ENCODE measurements around the gene GDA. TPM values are rescaled to one million over a fixed set of nuclear protein-coding genes. Genes with fewer than 3 reads are reported as not detected.

The GDA gene
- polyA plus RNA-seq (2013, experiment 1 of 2) = not detected
- polyA plus RNA-seq (2013, experiment 2 of 2) = not detected

- 5% methylated on average over 68 of the region's 70 CpGs for WGBS
- no peak within 1 kb of the TSS for H2BK5ac ChIP-seq (ENCODE audit: low read depth, low read length, poor library complexity, severe bottlenecking)
- H3K23ac ChIP-seq (ENCODE audit: low read length in 2 of 2) = no peak within 1 kb of the TSS
- no peak within 1 kb of the TSS for H2BK12ac ChIP-seq (ENCODE audit: low read length in 2 of 2)
- H4K91ac ChIP-seq (ENCODE audit: low read length) = no peak within 1 kb of the TSS
- no peaks in the 10 kb centered on the region for H3K79me1 ChIP-seq (replicated peaks; ENCODE audit: low read length, poor library complexity, severe bottlenecking)
- H3K9ac ChIP-seq (ENCODE audit: low read length) = no peak within 1 kb of the TSS
- H3K18ac ChIP-seq (ENCODE audit: low read depth in 1 of 2, low read length in 2 of 2) = no peak within 1 kb of the TSS
- H3K9me3 ChIP-seq (ENCODE audit: control insufficient read depth, low read length) = no peaks in the 10 kb centered on the region
- H3K4me1 ChIP-seq (ENCODE audit: control insufficient read depth, insufficient read depth, low read depth, low read length) = peaks cover 5% of the 10 kb centered on the region
- H4K8ac ChIP-seq (ENCODE audit: low read length) = no peak within 1 kb of the TSS
- H2AK5ac ChIP-seq (ENCODE audit: low read length, severe bottlenecking) = no peak within 1 kb of the TSS
- H3K4ac ChIP-seq (ENCODE audit: low read depth in 1 of 2, low read length in 2 of 2) = no peak within 1 kb of the TSS
- no peak within 1 kb of the TSS for H2BK15ac ChIP-seq (ENCODE audit: low read depth, poor library complexity, severe bottlenecking)
- H3K4me2 ChIP-seq (ENCODE audit: low read length, poor library complexity, severe bottlenecking) = peak within 1 kb of the TSS; percentile 12
- peak within 1 kb of the TSS; percentile 61 for H2AFZ ChIP-seq (ENCODE audit: low read depth, low read length)
- H3K14ac ChIP-seq (ENCODE audit: low read length in 2 of 2) = no peak within 1 kb of the TSS
- H3K36me3 ChIP-seq (ENCODE audit: control insufficient read depth in 1 of 2, insufficient read depth in 2 of 2, low read depth in 1 of 2, low read length in 2 of 2) = no peaks in the 10 kb centered on the region
- DNase-seq = no peak
- H2BK120ac ChIP-seq (ENCODE audit: low read depth, low read length) = no peak within 1 kb of the TSS
- peaks cover 29 to 38% of the 10 kb centered on the region in 2 experiments for H3K27me3 ChIP-seq (ENCODE audit: control insufficient read depth in 1 of 2, insufficient read depth in 1 of 2, low read length in 2 of 2)
- H3K4me3 ChIP-seq (ENCODE audit: insufficient read depth in 1 of 2, low read depth in 1 of 2, low read length in 2 of 2) = peak within 1 kb of the TSS in 1 of 2 experiments; percentile 61
- no peak within 1 kb of the TSS for H3K27ac ChIP-seq (ENCODE audit: low read length, poor library complexity, severe bottlenecking)
These were observed at the start of gene GDA for GRCh38 chr9:72149231-72149975. Gene GDA (plus strand): TSS chr9:72149440. CDS start chr9:72149560, 120 bp downstream.

- Histone ChIP-seq H3K27me3 (ENCODE audit: control insufficient read depth in 1 of 2, insufficient read depth in 1 of 2, low read length in 2 of 2) (no peaks in the 10 kb centered on the region), H3K4ac (ENCODE audit: low read depth in 1 of 2, low read length in 2 of 2) (no peak overlapping the region), H2BK12ac (ENCODE audit: low read length in 2 of 2) (no peak overlapping the region), H3K27ac (ENCODE audit: low read length, poor library complexity, severe bottlenecking) (no peak overlapping the region), H3K9me3 (ENCODE audit: control insufficient read depth, low read length) (peaks cover 4% of the 10 kb centered on the region), H3K4me3 (ENCODE audit: insufficient read depth in 1 of 2, low read depth in 1 of 2, low read length in 2 of 2) (no peak overlapping the region), H3K4me1 (ENCODE audit: control insufficient read depth, insufficient read depth, low read depth, low read length) (no peaks in the 10 kb centered on the region), H3K18ac (ENCODE audit: low read depth in 1 of 2, low read length in 2 of 2) (no peak overlapping the region), H4K91ac (ENCODE audit: low read length) (no peak overlapping the region), H3K9ac (ENCODE audit: low read length) (no peak overlapping the region), H3K14ac (ENCODE audit: low read length in 2 of 2) (no peak overlapping the region), H2BK15ac (ENCODE audit: low read depth, poor library complexity, severe bottlenecking) (no peak overlapping the region), H2BK5ac (ENCODE audit: low read depth, low read length, poor library complexity, severe bottlenecking) (no peak overlapping the region), H3K36me3 (ENCODE audit: control insufficient read depth in 1 of 2, insufficient read depth in 2 of 2, low read depth in 1 of 2, low read length in 2 of 2) (no peaks in the 10 kb centered on the region), H4K8ac (ENCODE audit: low read length) (no peak overlapping the region), H2AK5ac (ENCODE audit: low read length, severe bottlenecking) (no peak overlapping the region), H2AFZ (ENCODE audit: low read depth, low read length) (no peak overlapping the region), H2BK120ac (ENCODE audit: low read depth, low read length) (no peak overlapping the region), H3K4me2 (ENCODE audit: low read length, poor library complexity, severe bottlenecking) (no peak overlapping the region), H3K79me1 (replicated peaks; ENCODE audit: low read length, poor library complexity, severe bottlenecking) (no peaks in the 10 kb centered on the region), H3K23ac (ENCODE audit: low read length in 2 of 2) (no peak overlapping the region)
- WGBS = 82% methylated on average over 2 of the region's 2 CpGs
- no peak for DNase-seq
These were observed 46.7 kb upstream of the GDA start for GRCh38 chr9:72102520-72102919.

GRCh38 chr9:72113056-72113455 is 36.2 kb upstream of the GDA start:
- Histone ChIP-seq H3K27me3 (ENCODE audit: control insufficient read depth in 1 of 2, insufficient read depth in 1 of 2, low read length in 2 of 2) (no peaks in the 10 kb centered on the region), H4K91ac (ENCODE audit: low read length) (no peak overlapping the region), H2BK120ac (ENCODE audit: low read depth, low read length) (no peak overlapping the region), H2AK5ac (ENCODE audit: low read length, severe bottlenecking) (no peak overlapping the region), H3K18ac (ENCODE audit: low read depth in 1 of 2, low read length in 2 of 2) (no peak overlapping the region), H2AFZ (ENCODE audit: low read depth, low read length) (no peak overlapping the region), H3K23ac (ENCODE audit: low read length in 2 of 2) (no peak overlapping the region), H3K4me3 (ENCODE audit: insufficient read depth in 1 of 2, low read depth in 1 of 2, low read length in 2 of 2) (no peak overlapping the region), H2BK15ac (ENCODE audit: low read depth, poor library complexity, severe bottlenecking) (no peak overlapping the region), H4K8ac (ENCODE audit: low read length) (no peak overlapping the region), H3K36me3 (ENCODE audit: control insufficient read depth in 1 of 2, insufficient read depth in 2 of 2, low read depth in 1 of 2, low read length in 2 of 2) (no peaks in the 10 kb centered on the region), H2BK5ac (ENCODE audit: low read depth, low read length, poor library complexity, severe bottlenecking) (no peak overlapping the region), H3K79me1 (replicated peaks; ENCODE audit: low read length, poor library complexity, severe bottlenecking) (no peaks in the 10 kb centered on the region), H3K9ac (ENCODE audit: low read length) (no peak overlapping the region), H3K14ac (ENCODE audit: low read length in 2 of 2) (no peak overlapping the region), H2BK12ac (ENCODE audit: low read length in 2 of 2) (no peak overlapping the region), H3K4ac (ENCODE audit: low read depth in 1 of 2, low read length in 2 of 2) (no peak overlapping the region), H3K27ac (ENCODE audit: low read length, poor library complexity, severe bottlenecking) (no peak overlapping the region), H3K4me1 (ENCODE audit: control insufficient read depth, insufficient read depth, low read depth, low read length) (no peaks in the 10 kb centered on the region), H3K4me2 (ENCODE audit: low read length, poor library complexity, severe bottlenecking) (no peak overlapping the region), H3K9me3 (ENCODE audit: control insufficient read depth, low read length) (no peaks in the 10 kb centered on the region)
- WGBS = 79% methylated on average over 2 of the region's 2 CpGs
- DNase-seq = no peak

- no peak overlapping the region for H4K8ac ChIP-seq (ENCODE audit: low read length)
- no peak overlapping the region for H2BK15ac ChIP-seq (ENCODE audit: low read depth, poor library complexity, severe bottlenecking)
- H3K4me3 ChIP-seq (ENCODE audit: insufficient read depth in 1 of 2, low read depth in 1 of 2, low read length in 2 of 2) = no peak overlapping the region
- H3K14ac ChIP-seq (ENCODE audit: low read length in 2 of 2) = no peak overlapping the region
- no peaks in the 10 kb centered on the region for H3K27me3 ChIP-seq (ENCODE audit: control insufficient read depth in 1 of 2, insufficient read depth in 1 of 2, low read length in 2 of 2)
- H3K23ac ChIP-seq (ENCODE audit: low read length in 2 of 2) = no peak overlapping the region
- H2BK120ac ChIP-seq (ENCODE audit: low read depth, low read length) = no peak overlapping the region
- H3K36me3 ChIP-seq (ENCODE audit: control insufficient read depth in 1 of 2, insufficient read depth in 2 of 2, low read depth in 1 of 2, low read length in 2 of 2) = no peaks in the 10 kb centered on the region
- no peak overlapping the region for H3K9ac ChIP-seq (ENCODE audit: low read length)
- H2AFZ ChIP-seq (ENCODE audit: low read depth, low read length) = no peak overlapping the region
- H3K9me3 ChIP-seq (ENCODE audit: control insufficient read depth, low read length) = no peaks in the 10 kb centered on the region
- H3K4me2 ChIP-seq (ENCODE audit: low read length, poor library complexity, severe bottlenecking) = no peak overlapping the region
- no peaks in the 10 kb centered on the region for H3K4me1 ChIP-seq (ENCODE audit: control insufficient read depth, insufficient read depth, low read depth, low read length)
- H2BK5ac ChIP-seq (ENCODE audit: low read depth, low read length, poor library complexity, severe bottlenecking) = no peak overlapping the region
- H3K79me1 ChIP-seq (replicated peaks; ENCODE audit: low read length, poor library complexity, severe bottlenecking) = no peaks in the 10 kb centered on the region
- no peak overlapping the region for H2BK12ac ChIP-seq (ENCODE audit: low read length in 2 of 2)
- H3K27ac ChIP-seq (ENCODE audit: low read length, poor library complexity, severe bottlenecking) = no peak overlapping the region
- no peak overlapping the region for H2AK5ac ChIP-seq (ENCODE audit: low read length, severe bottlenecking)
- no peak overlapping the region for H3K18ac ChIP-seq (ENCODE audit: low read depth in 1 of 2, low read length in 2 of 2)
- no peak for DNase-seq
- H4K91ac ChIP-seq (ENCODE audit: low read length) = no peak overlapping the region
- H3K4ac ChIP-seq (ENCODE audit: low read depth in 1 of 2, low read length in 2 of 2) = no peak overlapping the region
- 86% methylated on average over 1 of the region's 2 CpGs for WGBS
These were observed 29.4 kb upstream of the GDA start for GRCh38 chr9:72119853-72120252.
